ENCODE results near the gene NTPCR.

Gene NTPCR

DNA sequence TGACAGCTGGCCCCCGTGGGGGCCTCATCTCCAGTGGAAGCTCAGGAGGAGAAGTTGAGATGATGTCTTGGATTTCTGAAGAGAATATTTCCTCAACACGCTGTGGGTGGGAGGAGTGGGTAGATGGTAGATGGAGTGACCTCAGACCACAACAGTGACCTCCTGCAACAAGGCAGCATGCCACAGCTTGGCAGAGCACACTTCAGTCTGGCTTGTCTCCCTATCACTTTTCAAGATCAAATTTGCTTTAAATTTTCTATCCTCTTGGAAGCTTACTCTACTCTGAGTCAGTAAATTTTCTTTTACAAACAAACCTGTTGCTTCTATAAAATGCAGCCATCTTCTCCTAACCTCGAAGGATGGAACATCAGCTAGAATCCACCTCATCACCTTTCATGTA lies 59.7 kb downstream of the NTPCR start:
- DNase-seq (ENCODE audit: low read depth): peak; percentile 39

DNA sequence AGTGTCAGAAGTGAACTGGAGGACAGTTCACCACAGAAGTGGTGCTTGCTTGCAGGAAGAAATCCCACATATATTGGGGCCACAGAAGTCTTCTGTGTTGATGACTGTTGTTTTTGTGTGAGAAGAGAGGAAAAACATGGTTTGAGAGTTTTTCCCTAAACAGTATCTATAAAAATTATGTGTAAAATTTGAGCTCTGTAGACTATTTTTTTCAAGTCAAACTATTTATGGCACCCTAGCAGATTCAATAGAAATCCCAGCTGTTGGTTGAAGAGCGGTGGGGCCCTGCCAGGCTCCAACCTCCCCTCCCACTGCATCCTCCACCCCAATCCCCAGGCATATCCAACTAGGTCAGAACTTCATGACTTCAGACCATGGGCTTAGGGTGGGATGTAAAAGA lies 61.6 kb downstream of the NTPCR start:
- DNase-seq (ENCODE audit: low read depth): no peak

DNA sequence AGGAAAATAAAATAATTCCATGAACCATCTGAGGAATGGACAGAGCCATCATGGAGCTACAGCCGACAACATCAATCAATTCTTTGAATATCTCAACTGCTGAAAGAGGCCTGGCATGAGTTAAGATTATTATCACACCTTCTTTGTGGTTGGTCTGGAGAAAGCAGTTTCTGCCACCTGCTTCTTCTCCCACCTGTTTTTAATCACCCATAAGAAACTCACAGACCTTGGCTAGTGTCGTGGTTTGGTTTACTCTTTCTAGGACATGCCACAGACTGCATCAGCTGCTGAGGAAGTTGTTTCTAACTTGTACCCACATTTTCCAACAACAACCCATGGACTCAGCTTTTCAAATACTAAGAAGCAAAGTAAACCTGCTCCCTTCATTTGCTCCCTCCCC lies 65.6 kb downstream of the NTPCR start:
- DNase-seq (ENCODE audit: low read depth): no peak

DNA sequence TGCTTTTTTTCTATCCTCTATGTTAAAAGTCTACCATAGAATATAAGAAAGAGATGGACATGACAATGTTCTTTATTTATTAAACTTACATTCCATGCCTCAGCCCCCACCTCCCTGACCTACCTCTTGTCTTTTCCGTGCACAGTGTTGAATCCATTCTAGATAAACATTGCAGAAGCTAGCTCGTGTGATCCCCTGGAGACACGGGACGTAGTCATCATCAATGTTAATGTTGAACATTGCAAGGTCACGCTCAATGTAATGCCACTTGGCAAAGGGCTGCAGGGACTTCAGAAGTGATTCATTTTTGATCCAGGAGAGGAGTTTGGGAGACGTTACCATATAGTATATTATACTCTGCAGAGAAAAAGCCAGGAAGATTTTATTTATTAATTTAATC lies 66.4 kb downstream of the NTPCR start:
- no peak for DNase-seq (ENCODE audit: low read depth)

DNA sequence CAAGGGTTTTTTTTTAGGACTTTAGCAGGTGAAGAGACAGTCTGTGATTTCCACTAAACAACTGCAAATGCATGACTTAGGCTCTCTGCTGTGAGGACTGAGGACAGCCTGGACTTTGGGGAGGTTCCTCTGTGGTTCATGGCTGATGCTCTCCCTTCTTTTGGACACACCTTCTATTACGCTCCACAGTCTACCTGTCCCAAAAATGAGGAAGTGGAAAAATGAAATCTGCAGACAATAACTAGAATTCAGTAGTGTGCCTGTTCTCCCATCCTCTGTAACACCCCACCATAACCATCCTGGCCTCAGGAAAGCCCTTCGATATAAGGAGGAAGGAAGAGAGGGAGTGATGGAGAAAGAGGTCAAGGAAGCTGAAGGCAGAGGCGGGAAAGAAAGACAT lies 68.7 kb downstream of the NTPCR start:
- DNase-seq (ENCODE audit: low read depth): no peak

DNA sequence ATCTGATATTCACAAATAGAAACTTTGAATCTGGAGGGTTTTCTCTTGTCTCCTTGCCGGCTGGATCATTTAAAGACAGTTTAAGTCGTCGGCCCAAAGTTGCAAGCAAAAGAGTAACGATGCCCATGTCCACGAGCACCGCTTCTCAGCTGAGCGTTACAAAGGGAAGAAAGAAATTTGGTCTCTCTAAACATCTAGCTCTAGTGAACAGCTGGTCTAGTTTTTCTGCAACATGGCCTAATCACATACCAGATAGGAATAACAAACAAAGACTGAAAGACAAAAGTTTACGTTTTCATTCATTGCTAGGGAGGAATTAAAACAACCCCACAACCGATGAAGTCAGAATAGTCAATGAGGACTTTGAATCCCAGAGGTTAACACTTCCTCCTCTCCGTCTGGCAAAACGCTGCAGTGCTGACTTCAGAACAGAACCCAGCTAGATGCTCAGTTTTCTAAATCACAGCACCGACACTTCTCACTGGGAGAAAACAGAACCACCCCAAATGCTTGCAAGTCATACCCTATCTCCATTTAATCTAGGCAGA lies 69.4 kb downstream of the NTPCR start:
- DNase-seq (ENCODE audit: low read depth): no peak

DNA sequence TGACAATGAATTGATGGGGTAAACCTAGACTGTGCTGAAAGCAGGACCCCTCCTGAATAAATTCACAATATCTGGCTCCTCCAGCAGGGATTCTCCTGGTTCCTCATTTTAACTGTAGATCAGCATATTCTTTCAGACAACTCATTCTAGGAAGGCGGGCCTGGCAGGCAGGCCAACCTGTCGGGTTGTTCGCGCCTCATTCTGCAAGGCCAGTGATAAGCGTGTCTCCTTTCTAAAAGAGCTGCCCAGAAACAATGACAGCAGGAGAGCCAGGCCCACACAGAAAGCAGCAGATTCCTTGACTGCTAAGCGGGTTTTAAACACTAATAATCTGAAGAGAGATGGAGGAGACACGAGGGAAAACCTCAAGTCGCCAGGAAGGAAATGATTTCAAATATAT lies 70.0 kb downstream of the NTPCR start:
- DNase-seq (ENCODE audit: low read depth): no peak

DNA sequence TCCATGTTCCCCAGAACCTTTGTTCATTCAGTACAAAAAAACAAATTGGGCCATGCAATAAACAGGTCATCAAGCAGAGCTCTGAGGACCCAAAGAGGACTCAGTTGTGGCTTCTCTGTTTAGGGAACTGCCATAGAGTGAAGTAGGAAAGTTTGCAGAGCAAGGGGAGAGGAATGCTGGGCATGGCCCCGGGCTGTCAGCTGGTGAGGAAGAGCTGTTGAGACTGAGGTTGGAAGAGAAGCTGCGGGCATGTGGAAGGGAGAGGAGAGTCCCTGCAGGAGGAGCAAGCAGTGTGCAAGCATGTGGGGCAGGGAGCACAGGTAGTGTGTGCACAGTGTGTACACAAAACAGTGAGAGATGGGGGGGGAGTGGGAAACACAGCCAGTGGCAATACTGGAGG lies 71.8 kb downstream of the NTPCR start:
- DNase-seq (ENCODE audit: low read depth): no peak

DNA sequence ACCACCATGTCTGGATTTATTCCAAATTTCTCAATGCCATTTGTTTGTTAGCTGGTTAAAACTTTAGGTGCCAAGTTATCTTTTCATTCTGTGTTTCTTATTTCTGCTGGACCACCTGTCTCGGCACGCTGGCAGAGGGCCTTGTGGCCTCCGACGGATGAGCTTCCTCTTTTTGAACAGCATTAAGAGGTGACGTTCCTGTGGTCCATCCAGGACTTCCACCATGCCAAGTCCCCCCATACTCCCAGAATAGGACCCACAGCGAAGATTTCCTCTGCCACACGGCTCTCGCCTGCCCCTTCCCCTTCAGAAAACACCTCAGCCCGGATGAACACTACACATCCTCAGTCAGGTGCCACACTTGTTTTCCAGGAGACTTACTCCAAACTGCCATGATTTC lies 73.8 kb downstream of the NTPCR start:
- DNase-seq (ENCODE audit: low read depth): no peak

DNA sequence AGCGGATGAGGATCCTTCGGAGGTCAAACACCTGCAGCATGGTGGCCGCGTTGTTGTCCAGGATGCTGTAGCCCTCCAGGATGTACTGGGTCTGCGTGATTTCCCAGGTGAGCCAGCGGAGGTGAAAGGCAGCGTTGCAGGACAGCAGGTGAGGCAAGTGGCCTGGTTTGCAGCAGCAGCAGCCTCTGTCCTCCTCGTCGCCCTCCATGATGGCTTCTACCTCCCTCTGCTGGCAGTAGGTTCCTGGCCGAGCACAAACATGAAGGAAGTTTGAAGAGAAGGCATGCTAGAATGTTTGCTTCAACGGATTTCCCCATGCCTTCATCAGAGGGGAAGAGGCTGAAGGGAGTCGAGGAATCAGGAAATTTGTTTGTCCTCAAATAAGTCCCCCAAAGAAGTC lies 74.7 kb downstream of the NTPCR start:
- DNase-seq (ENCODE audit: low read depth): peak; percentile 45

DNA sequence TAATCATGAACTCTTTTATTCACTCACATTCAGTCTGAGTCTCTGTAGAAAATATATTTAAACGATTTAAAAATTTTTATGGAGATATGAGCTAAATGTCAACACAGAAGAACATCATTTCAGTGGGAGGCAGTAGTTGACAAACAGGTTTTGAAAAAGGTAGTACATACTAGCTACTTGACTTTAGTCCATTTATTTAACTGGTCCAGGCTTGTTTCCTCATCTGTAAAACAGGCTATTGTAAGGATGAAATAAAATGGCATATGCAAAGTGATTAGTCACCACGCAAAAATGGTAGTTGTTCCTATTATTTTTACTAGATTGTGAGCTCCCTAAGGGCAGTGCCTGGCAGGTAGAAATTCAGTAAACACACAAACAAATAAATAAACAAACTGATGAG lies 75.2 kb downstream of the NTPCR start:
- DNase-seq (ENCODE audit: low read depth): no peak

DNA sequence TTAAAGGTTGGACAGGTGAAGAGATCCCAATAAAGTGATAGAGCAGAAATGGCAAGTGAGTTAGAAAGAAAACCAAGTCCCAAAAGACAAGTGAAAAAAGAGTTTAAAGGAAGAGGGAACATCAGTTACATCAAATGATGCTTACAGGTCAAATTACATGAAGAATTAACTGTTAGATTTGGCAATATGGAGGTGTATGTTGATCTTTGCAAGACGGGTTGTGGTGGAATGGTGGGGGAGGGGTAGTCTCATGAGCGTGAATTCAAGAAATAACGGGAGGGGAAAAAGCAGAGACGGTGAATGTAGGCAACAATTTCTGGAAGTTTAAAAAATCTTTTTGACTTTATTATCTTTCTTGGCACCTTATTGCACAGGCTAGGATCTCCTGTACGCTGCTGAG lies 76.6 kb downstream of the NTPCR start:
- no peak for DNase-seq (ENCODE audit: low read depth)

DNA sequence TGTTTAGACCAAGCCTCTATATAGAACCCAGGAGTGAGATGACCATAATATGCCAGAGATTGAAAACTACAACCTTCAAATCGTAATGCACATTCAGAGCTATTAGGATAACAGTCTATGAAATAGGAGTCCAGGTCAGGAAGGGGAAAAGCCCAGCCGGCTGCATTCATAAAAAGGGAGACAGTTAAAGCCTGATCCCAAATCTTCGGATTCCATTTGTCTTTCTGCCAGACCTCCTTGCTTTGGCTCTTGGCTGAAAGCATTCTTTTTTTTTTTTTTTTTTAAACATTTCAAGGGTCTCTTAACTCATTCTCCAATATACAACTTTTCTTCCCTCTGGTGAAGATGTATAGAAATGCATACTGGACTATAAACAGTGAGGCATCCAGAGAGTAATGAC lies 81.1 kb downstream of the NTPCR start:
- no peak for DNase-seq (ENCODE audit: low read depth)

DNA sequence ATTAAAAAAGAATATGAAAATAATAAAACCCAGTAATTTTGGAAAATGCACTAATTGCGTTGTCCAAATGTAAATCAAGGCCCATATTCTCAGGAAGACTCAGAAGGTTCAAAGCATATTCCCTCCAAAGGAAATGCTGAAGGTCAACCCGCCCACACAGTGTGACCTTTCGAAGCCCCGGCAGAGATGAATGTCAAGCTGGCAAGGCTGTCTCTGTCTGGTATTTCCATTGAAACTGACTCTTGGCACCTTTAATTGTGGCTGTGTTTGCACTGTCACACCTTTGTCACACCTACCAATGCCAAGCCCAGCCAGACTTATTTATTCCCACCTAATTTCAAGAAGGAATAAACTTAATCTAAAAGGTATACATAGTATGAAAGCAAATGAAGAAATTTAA lies 82.5 kb downstream of the NTPCR start:
- DNase-seq (ENCODE audit: low read depth): no peak

DNA sequence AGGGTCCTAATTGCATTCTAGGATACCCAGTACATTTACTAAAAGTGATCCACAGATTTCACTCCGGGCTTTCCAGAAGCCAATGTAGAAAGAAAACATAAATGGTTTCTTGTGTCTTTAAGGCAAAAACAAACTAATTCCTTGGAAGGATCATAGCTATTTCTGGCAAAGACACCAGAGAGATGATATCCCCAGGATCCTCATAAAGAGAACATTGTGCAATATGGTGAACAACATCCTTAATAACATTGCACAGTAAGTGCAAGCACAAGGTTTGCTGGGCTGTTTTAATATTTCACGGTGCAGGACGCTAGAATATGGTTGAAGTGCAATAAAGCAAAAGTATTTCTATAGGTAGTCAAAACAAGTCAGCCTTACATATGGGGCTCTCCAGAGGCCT lies 83.0 kb downstream of the NTPCR start:
- peak; percentile 86 for DNase-seq (ENCODE audit: low read depth)

All from amniotic epithelial cell (primary cell).